ENCODE data around the gene MRPS27. TPM values are rescaled to one million over a fixed set of nuclear protein-coding genes. Genes with fewer than 3 reads are reported as not detected.

Gene MRPS27
- total and polyA plus RNA-seq, 2 of the 13 experiments (the other 11 are each of a cell fraction or from before 2014, with no cell fraction given): 71.8 to 115 TPM

DNA sequence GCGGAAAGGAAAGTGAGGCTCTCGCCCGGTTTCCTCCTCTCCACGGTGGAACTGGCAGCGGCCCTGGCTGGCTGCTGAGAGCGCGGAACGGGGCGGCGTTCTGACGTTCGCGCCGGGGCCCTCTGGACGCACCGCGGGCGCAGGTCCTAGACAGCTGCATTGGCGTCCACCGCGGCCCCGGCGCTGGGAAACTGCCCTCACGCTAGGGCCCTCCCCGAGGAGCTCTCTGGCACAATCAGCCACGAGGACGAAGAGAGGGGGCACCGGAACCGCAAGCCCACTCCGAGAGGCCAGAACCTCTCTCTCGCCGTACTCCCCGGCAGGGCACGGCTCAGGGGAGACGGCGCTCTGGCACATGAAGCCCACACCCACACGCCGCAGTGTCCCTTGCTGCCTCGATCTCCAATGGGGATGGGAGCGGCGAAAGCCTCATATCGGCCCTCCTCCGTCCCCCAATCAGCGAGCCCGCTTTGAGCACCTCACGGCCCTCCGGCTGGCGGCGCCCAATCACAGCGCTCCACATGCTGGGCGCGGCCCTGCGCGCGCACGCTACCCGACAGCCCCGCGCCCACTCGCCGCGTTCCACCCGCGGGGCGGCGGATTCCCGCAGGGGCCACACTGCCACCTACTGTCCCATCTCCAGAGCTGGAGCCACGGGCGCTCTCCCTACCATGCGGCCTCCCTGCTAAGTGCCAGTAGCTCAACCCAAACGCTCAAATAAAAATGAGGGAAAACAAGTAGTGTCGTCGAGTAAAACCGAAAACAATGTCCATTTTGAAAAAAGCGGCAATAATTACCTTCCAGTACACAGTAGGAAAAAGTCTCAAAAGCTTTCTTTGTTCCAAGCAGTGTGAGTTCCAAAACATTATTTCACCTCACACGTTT is 11.8 kb downstream of the MRPS27 start (continued):
- TF ChIP-seq ZSCAN20 (CRISPR knock-in tag; IDR thresholded peaks at IDR 0.05; ENCODE audit: borderline replicate concordance) (peak; percentile 32; the same call in 1 of the 2 replicates), ZNF383 (CRISPR knock-in tag; IDR thresholded peaks at IDR 0.05; ENCODE audit: borderline replicate concordance) (no peak), KAT2B (IDR thresholded peaks at IDR 0.05; ENCODE audit: borderline replicate concordance, low read depth, low read length) (no peak), SMAD3 (CRISPR knock-in tag; IDR thresholded peaks at IDR 0.05) (0 out of 2 replicates have a peak, but pooled peaks have one; percentile 44), PAWR (CRISPR knock-in tag; IDR thresholded peaks at IDR 0.05; ENCODE audit: borderline replicate concordance) (0 out of 2 replicates have a peak, but pooled peaks have one; percentile 82), PHF21A (CRISPR knock-in tag; IDR thresholded peaks at IDR 0.05) (peak; percentile 87), RXRA (CRISPR knock-in tag; IDR thresholded peaks at IDR 0.05) (peak; percentile 60; the same call in 1 of the 2 replicates), ELF3 (CRISPR knock-in tag; IDR thresholded peaks at IDR 0.05) (peak; percentile 12), XBP1 (CRISPR knock-in tag; IDR thresholded peaks at IDR 0.05) (no peak), REPIN1 (CRISPR knock-in tag; IDR thresholded peaks at IDR 0.05; ENCODE audit: borderline replicate concordance, low read depth) (peak; percentile 96), ZBTB42 (CRISPR knock-in tag; IDR thresholded peaks at IDR 0.05) (peak; percentile 85; the same call in 1 of the 2 replicates), CREM (IDR thresholded peaks at IDR 0.05) (no peak; the same call in 1 of the 2 replicates), CREM (CRISPR knock-in tag; IDR thresholded peaks at IDR 0.05) (no peak), ZNF224 (CRISPR knock-in tag; IDR thresholded peaks at IDR 0.05) (peak; percentile 56; the same call in 1 of the 2 replicates), NFE2 (CRISPR knock-in tag; IDR thresholded peaks at IDR 0.05) (no peak), FOXP1 (IDR thresholded peaks at IDR 0.05) (no peak), FOXP1 (CRISPR knock-in tag; IDR thresholded peaks at IDR 0.05) (no peak), ZNF776 (CRISPR knock-in tag; IDR thresholded peaks at IDR 0.05) (peak; percentile 98)
- TF ChIP-seq, protein P1, sequence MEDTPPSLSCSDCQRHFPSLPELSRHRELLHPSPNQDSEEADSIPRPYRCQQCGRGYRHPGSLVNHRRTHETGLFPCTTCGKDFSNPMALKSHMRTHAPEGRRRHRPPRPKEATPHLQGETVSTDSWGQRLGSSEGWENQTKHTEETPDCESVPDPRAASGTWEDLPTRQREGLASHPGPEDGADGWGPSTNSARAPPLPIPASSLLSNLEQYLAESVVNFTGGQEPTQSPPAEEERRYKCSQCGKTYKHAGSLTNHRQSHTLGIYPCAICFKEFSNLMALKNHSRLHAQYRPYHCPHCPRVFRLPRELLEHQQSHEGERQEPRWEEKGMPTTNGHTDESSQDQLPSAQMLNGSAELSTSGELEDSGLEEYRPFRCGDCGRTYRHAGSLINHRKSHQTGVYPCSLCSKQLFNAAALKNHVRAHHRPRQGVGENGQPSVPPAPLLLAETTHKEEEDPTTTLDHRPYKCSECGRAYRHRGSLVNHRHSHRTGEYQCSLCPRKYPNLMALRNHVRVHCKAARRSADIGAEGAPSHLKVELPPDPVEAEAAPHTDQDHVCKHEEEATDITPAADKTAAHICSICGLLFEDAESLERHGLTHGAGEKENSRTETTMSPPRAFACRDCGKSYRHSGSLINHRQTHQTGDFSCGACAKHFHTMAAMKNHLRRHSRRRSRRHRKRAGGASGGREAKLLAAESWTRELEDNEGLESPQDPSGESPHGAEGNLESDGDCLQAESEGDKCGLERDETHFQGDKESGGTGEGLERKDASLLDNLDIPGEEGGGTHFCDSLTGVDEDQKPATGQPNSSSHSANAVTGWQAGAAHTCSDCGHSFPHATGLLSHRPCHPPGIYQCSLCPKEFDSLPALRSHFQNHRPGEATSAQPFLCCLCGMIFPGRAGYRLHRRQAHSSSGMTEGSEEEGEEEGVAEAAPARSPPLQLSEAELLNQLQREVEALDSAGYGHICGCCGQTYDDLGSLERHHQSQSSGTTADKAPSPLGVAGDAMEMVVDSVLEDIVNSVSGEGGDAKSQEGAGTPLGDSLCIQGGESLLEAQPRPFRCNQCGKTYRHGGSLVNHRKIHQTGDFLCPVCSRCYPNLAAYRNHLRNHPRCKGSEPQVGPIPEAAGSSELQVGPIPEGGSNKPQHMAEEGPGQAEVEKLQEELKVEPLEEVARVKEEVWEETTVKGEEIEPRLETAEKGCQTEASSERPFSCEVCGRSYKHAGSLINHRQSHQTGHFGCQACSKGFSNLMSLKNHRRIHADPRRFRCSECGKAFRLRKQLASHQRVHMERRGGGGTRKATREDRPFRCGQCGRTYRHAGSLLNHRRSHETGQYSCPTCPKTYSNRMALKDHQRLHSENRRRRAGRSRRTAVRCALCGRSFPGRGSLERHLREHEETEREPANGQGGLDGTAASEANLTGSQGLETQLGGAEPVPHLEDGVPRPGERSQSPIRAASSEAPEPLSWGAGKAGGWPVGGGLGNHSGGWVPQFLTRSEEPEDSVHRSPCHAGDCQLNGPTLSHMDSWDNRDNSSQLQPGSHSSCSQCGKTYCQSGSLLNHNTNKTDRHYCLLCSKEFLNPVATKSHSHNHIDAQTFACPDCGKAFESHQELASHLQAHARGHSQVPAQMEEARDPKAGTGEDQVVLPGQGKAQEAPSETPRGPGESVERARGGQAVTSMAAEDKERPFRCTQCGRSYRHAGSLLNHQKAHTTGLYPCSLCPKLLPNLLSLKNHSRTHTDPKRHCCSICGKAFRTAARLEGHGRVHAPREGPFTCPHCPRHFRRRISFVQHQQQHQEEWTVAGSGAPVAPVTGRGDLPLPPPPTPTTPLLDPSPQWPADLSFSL (CRISPR knock-in tag; IDR thresholded peaks at IDR 0.05): no peak
- TF ChIP-seq, protein P2, sequence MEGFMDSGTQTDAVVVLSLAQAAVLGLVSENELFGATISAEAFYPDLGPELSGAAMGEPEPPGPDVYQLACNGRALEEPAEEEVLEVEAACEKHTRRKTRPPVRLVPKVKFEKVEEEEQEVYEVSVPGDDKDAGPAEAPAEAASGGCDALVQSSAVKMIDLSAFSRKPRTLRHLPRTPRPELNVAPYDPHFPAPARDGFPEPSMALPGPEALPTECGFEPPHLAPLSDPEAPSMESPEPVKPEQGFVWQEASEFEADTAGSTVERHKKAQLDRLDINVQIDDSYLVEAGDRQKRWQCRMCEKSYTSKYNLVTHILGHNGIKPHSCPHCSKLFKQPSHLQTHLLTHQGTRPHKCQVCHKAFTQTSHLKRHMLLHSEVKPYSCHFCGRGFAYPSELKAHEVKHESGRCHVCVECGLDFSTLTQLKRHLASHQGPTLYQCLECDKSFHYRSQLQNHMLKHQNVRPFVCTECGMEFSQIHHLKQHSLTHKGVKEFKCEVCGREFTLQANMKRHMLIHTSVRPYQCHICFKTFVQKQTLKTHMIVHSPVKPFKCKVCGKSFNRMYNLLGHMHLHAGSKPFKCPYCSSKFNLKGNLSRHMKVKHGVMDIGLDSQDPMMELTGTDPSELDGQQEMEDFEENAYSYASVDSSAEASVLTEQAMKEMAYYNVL (CRISPR knock-in tag; IDR thresholded peaks at IDR 0.05; ENCODE audit: borderline replicate concordance): peak; percentile 96
- TF ChIP-seq, protein P3, sequence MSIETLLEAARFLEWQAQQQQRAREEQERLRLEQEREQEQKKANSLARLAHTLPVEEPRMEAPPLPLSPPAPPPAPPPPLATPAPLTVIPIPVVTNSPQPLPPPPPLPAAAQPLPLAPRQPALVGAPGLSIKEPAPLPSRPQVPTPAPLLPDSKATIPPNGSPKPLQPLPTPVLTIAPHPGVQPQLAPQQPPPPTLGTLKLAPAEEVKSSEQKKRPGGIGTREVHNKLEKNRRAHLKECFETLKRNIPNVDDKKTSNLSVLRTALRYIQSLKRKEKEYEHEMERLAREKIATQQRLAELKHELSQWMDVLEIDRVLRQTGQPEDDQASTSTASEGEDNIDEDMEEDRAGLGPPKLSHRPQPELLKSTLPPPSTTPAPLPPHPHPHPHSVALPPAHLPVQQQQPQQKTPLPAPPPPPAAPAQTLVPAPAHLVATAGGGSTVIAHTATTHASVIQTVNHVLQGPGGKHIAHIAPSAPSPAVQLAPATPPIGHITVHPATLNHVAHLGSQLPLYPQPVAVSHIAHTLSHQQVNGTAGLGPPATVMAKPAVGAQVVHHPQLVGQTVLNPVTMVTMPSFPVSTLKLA (IDR thresholded peaks at IDR 0.05): peak; percentile 52

Data from HepG2 (cell line).